ENCODE measurements around the gene NCAM1.

DNA sequence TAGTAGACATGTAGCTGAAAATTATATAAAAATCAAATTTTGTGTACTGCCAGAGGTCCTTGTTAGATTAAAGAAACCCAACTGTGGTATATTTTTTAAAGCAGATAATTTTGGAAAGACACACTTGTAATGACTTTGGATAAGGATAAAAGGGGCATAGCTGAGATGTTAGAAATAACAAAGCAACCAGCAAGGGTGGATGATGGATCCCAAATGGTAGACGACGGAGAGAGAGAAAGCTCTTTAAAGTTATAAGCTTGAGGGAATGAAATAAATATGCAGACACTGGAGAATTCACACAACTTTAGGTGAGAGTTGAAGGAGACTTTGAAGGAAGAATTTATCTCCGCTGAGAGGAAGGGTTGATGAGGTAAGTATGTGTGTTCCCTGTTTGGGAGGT lies 10.6 kb downstream of the NCAM1 start:
- TF ChIP-seq CTCF (IDR thresholded peaks at IDR 0.05): no peak
- TF ChIP-seq POLR2A (IDR thresholded peaks at IDR 0.05): no peak

Data from Peyer's patch (tissue), 4 donors.